Endothelial cell of umbilical vein (primary cell): Measurements from ENCODE around the gene CCPG1. TPM values are rescaled to one million over a fixed set of nuclear protein-coding genes. Genes with fewer than 3 reads are reported as not detected.

ENCODE experiments used
- BruUV-seq: library from RNA; stranded (reverse); fragments of 400-500 nt; replicated peaks from 2 replicates; lab custom pipeline; 2021; lab: Mats Ljungman, UMichigan
- CTCF ChIA-PET: fragments of 300-600, 350-600 bp; sonication (Branson Sonifier 250); formaldehyde crosslinking; loops from one replicate; lab custom pipeline; 2021; ENCODE audit warnings: antibody characterized with exemption, inconsistent platforms; lab: Charles Lee
- POLR2A ChIA-PET: fragments of 300-600, 350-600 bp; sonication (Branson Sonifier 250); formaldehyde crosslinking; loops from one replicate; lab custom pipeline; 2021; ENCODE audit warnings: antibody characterized with exemption, inconsistent platforms; lab: Charles Lee
- DNase-seq: peaks from one replicate; pipeline ENCODE4 v3.0.0-alpha.2; 2011; ENCODE audit warnings: low read depth, low spot score
- FAIRE-seq: peaks from 2 replicates; lab custom pipeline; 2011; peaks lifted over from hg19 to GRCh38; lab: Jason Lieb, UNC
- H2AFZ ChIP-seq: 2 replicates; pipeline ENCODE4 v1.6.0; 2012; ENCODE audit warnings: low read depth, low read length, control low read depth, inconsistent platforms
- H3K27ac ChIP-seq: 2 replicates; pipeline ENCODE4 v1.5.1; 2011; ENCODE audit warnings: low read depth, mild to moderate bottlenecking, control low read depth, low read length, moderate library complexity; ENCODE audit not compliant: insufficient read depth
- H3K27me3 ChIP-seq, 2 experiments: 2 replicates each; pipeline versions ENCODE4 v1.6.0 to v1.6.1; 2011; ENCODE audit warnings: low read length in 2 of 2, mixed read lengths in 1 of 2; ENCODE audit not compliant: control insufficient read depth in 2 of 2, insufficient read depth in 2 of 2
- H3K36me3 ChIP-seq, 2 experiments: 2 replicates in 1 of 2; 3 replicates in 1 of 2; pipeline ENCODE4 v1.5.1; 2011; ENCODE audit warnings: low read length in 2 of 2, mild to moderate bottlenecking in 1 of 2, moderate library complexity in 1 of 2; ENCODE audit not compliant: control insufficient read depth in 2 of 2, insufficient read depth in 2 of 2; ENCODE audit errors: extremely low read depth in 1 of 2
- H3K4me1 ChIP-seq: 3 replicates; pipeline ENCODE4 v1.5.1; 2011; ENCODE audit warnings: mild to moderate bottlenecking, low read length; ENCODE audit not compliant: control insufficient read depth, insufficient read depth; ENCODE audit errors: extremely low read depth
- H3K4me2 ChIP-seq: 2 replicates; pipeline ENCODE4 v1.6.1; 2011; ENCODE audit warnings: low read length, control low read depth, mixed read lengths; ENCODE audit not compliant: insufficient read depth
- H3K4me3 ChIP-seq, 3 experiments: fragments of 200-600 bp in 1 of 3; sonication (generic), shearing (Covaris generic) in 1 of 3; replicated peaks in 1 of 3; 2 replicates each; pipeline ENCODE4 v1.5.1; 2011 to 2016; ENCODE audit warnings: control low read depth in 3 of 3, low read length in 3 of 3, mild to moderate bottlenecking in 2 of 3, inconsistent platforms in 1 of 3, low read depth in 1 of 3, moderate library complexity in 1 of 3; ENCODE audit not compliant: insufficient read depth in 1 of 3
- H3K79me2 ChIP-seq: 2 replicates; pipeline ENCODE4 v1.6.0; 2012; ENCODE audit warnings: low read length, inconsistent platforms; ENCODE audit not compliant: control insufficient read depth, insufficient read depth
- H3K9ac ChIP-seq: replicated peaks from 2 replicates; pipeline ENCODE3; 2011; ENCODE audit warnings: low read length, control low read depth; ENCODE audit not compliant: insufficient read depth; ENCODE audit errors: extremely low read depth
- H3K9me1 ChIP-seq: replicated peaks from 3 replicates; pipeline ENCODE4 v1.6.0; 2011; ENCODE audit warnings: mild to moderate bottlenecking, low read length; ENCODE audit not compliant: control insufficient read depth, insufficient read depth; ENCODE audit errors: extremely low read depth
- H3K9me3 ChIP-seq: replicated peaks from 2 replicates; pipeline ENCODE4 v1.5.1; 2012; ENCODE audit warnings: low read length, inconsistent platforms; ENCODE audit not compliant: control insufficient read depth, insufficient read depth
- H4K20me1 ChIP-seq: replicated peaks from 2 replicates; pipeline ENCODE3; 2011; ENCODE audit warnings: mild to moderate bottlenecking, low read length; ENCODE audit not compliant: control insufficient read depth, insufficient read depth; ENCODE audit errors: extremely low read depth
- CTCF ChIP-seq, 2 donors: IDR thresholded peaks; 1 replicate in 1 of 2; 2 replicates in 1 of 2; pipeline ENCODE4 v1.5.1; 2011; ENCODE audit warnings: low read length in 2 of 2, mild to moderate bottlenecking in 2 of 2, moderate library complexity in 2 of 2, control low read depth in 1 of 2, inconsistent platforms in 1 of 2, low read depth in 1 of 2; ENCODE audit not compliant: insufficient read depth in 1 of 2; ENCODE audit errors: extremely low read depth in 1 of 2
- POLR2A ChIP-seq: IDR thresholded peaks from 2 replicates; pipeline ENCODE4 v1.6.1; 2012; ENCODE audit warnings: low read depth, mild to moderate bottlenecking, control low read depth, low read length
- POLR2AphosphoS5 ChIP-seq: IDR thresholded peaks from 2 replicates; pipeline ENCODE4 v1.6.1; 2012; ENCODE audit warnings: low read depth, mild to moderate bottlenecking, control low read depth, low read length, moderate library complexity; ENCODE audit not compliant: insufficient read depth
- dilution Hi-C: fragments of 300-500 bp; cut with MboI; formaldehyde crosslinking; loops from one replicate; pipeline ENCODE4 v1.15.0; 2019; ENCODE audit warnings: low sequenced_read_pairs; ENCODE audit not compliant: extremely low pct_ligation_motif_present
- intact Hi-C: fragments of 100-400 bp; cut with micrococcal nuclease; formaldehyde crosslinking; loops from one replicate; pipeline ENCODE4 v1.10.0; 2022
- microRNA counts: library from miRNA; unstranded; fragments of <30 nt; microRNA quantifications from one replicate; lab custom pipeline; 2016
- microRNA-seq: library from miRNA; unstranded; fragments of <30 nt; microRNA quantifications from one replicate; pipeline ENCODE4 v1.2.0, GENCODE V29; 2021; ENCODE audit warnings: borderline number of aligned reads, borderline replicate concordance
- polyA plus RNA-seq, 4 experiments: library from polyadenylated mRNA; depleted of rRNA in 3 of 4; stranded (reverse) in 3 of 4; unstranded in 1 of 4; fragments of >200 nt; gene quantifications; 2 replicates each; pipeline versions ENCODE4 v1.2.1 to v1.2.3, GENCODE V29; 2011 to 2012; ENCODE audit warnings: missing spikeins in 1 of 4
- total RNA-seq: library from RNA; stranded (reverse); gene quantifications from 2 replicates; pipeline ENCODE4 v1.2.3, GENCODE V29; 2021

CCPG1 gene
- total and polyA plus RNA-seq, 2 donors (not counting 3 experiments of a cell fraction or from before 2014, with no cell fraction given): 19.1 to 58.5 TPM

- intact Hi-C loops: loop anchor here (1.0 to 2.0 kb wide), 4 partner anchors 29 to 116 kb away; partner anchors contain the start of genes CCPG1 and PIERCE2
- FAIRE-seq: peak; percentile 87
These were observed 89.3 kb downstream of the CCPG1 start, which contains the start of the genes PIGB and PIGBOS1 for GRCh38 chr15:55318588-55319494. PIGB (plus strand) TSS chr15:55319222; CDS start chr15:55319251, 29 bp downstream. PIGBOS1 (minus strand) TSS chr15:55319123; CDS start chr15:55317792, 1,331 bp downstream.

More at GRCh38 chr15:55318588-55319494, 89.3 kb downstream of the CCPG1 start, which contains the start of the genes PIGB and PIGBOS1:
- Histone ChIP-seq H3K9me1 (no peaks in the 10 kb centered on the region), H3K27ac (peak within 1 kb of the TSS; percentile 74), H3K4me1 (peaks cover 9% of the 10 kb centered on the region), H3K4me2 (peak within 1 kb of the TSS; percentile 72), H3K36me3 (no peaks in the 10 kb centered on the region), H3K9ac (peak within 1 kb of the TSS; percentile 88), H2AFZ (peak within 1 kb of the TSS; percentile 58), H3K4me3 (peak within 1 kb of the TSS; percentile 45 to 83 (median 77)), H4K20me1 (no peaks in the 10 kb centered on the region), H3K27me3 (no peaks in the 10 kb centered on the region), H3K79me2 (peaks cover 13% of the 10 kb centered on the region), H3K9me3 (no peaks in the 10 kb centered on the region)
- DNase-seq: peak; percentile 92
- ChIA-PET CTCF (interaction anchor here (0.8 to 3.1 kb wide), 15 partner anchors 14 to 324 kb away, joined by 3 to 22 read pairs (median 3); partner anchors contain the start of genes CCPG1 and PIERCE2), POLR2A (interaction anchor here (1.0 kb wide), 1 partner anchor 89 kb away, joined by 4 read pairs; the partner anchor contains the start of genes CCPG1 and PIERCE2)
- BruUV-seq: TSS peak; percentile 70
- TF ChIP-seq POLR2AphosphoS5 (peak; percentile 87), CTCF (IDR thresholded peaks at IDR 0.05; ENCODE audit: extremely low read depth in 1 of 2, insufficient read depth in 1 of 2, low read depth in 1 of 2, low read length in 2 of 2) (no peak), POLR2A (peak; percentile 77)
- dilution Hi-C loops: no loop called here

MicroRNAs encoded within 50 kb of the gene (microRNA counts, 767-probe panel; counts per million panel counts)
- microRNA hsa-miR-628-3p (lab: Ali Mortazavi, UCI): 723 counts per million, percentile 96 among the panel's probes with 10 or more counts
- 723 counts per million, percentile 96 among the panel's probes with 10 or more counts for microRNA hsa-miR-628-5p (lab: Ali Mortazavi, UCI)

Small RNAs within 50 kb of the gene (microRNA-seq; reads per million reads assigned to microRNA genes)
- 56.4 reads per million, percentile 49 among the genes with 10 or more reads in this experiment for gene MIR628

Other genes starting within 250 kb of the CCPG1 start
- 58.2 and 60.0 TPM in 2 replicates for gene RSL24D1, start 211.4 kb downstream of the CCPG1 start, total RNA-seq
- 12.4 and 18.4 TPM in 2 replicates for gene RSL24D1, start 211.4 kb downstream of the CCPG1 start, polyA plus RNA-seq
- 30.9 and 31.1 TPM in 2 replicates for gene RAB27A, start 118.5 kb downstream of the CCPG1 start, total RNA-seq
- gene RAB27A, start 118.5 kb downstream of the CCPG1 start, polyA plus RNA-seq: 5.7 and 7.3 TPM in 2 replicates
- 12.8 and 15.1 TPM in 2 replicates for gene PIGBOS1, start 89.2 kb downstream of the CCPG1 start, total RNA-seq
- 11.7 and 16.5 TPM in 2 replicates for gene PIGBOS1, start 89.2 kb downstream of the CCPG1 start, polyA plus RNA-seq
- gene PIGB, start 89.1 kb downstream of the CCPG1 start, total RNA-seq: 11.8 and 14.1 TPM in 2 replicates
- 18.5 and 23.9 TPM in 2 replicates for gene PIGB, start 89.1 kb downstream of the CCPG1 start, polyA plus RNA-seq
- gene PIERCE2, start 136 bp upstream of the CCPG1 start, total RNA-seq: 1.9 and 2.3 TPM in 2 replicates
- gene PIERCE2, start 136 bp upstream of the CCPG1 start, polyA plus RNA-seq: 1.4 and 1.8 TPM in 2 replicates
- 4.0 and 4.6 TPM in 2 replicates for gene DNAAF4, start 99.9 kb upstream of the CCPG1 start, total RNA-seq
- gene DNAAF4, start 99.9 kb upstream of the CCPG1 start, polyA plus RNA-seq: 2.1 and 3.4 TPM in 2 replicates
- gene PYGO1, start 180.0 kb upstream of the CCPG1 start, total RNA-seq: 5.7 and 7.6 TPM in 2 replicates
- gene PYGO1, start 180.0 kb upstream of the CCPG1 start, polyA plus RNA-seq: 1.4 and 1.9 TPM in 2 replicates